H9 (cell line): ENCODE results near the gene UBE3A. TPM values are rescaled to one million over a fixed set of nuclear protein-coding genes. Genes with fewer than 3 reads are reported as not detected.
A peak's percentile ranks its signal among the peaks of the same experiment; 100 is the strongest.

Experiments used
- DNase-seq: peaks from one replicate; pipeline ENCODE4 v3.0.0-alpha.2; 2017
- H2AFZ ChIP-seq: one replicate; pipeline ENCODE4 v1.6.1; 2013; ENCODE audit warnings: mild to moderate bottlenecking, low read length, control low read depth, moderate library complexity
- H2AK5ac ChIP-seq: 2 replicates; pipeline ENCODE4 v1.6.1; 2013; ENCODE audit warnings: low read length, control low read depth, mixed read lengths; ENCODE audit not compliant: insufficient read length
- H2BK120ac ChIP-seq: one replicate; pipeline ENCODE4 v1.6.1; 2013; ENCODE audit warnings: low read depth, mild to moderate bottlenecking, low read length, control low read depth, inconsistent platforms; ENCODE audit not compliant: poor library complexity, severe bottlenecking
- H2BK12ac ChIP-seq: 2 replicates; pipeline ENCODE4 v1.6.1; 2013; ENCODE audit warnings: low read length, control low read depth, mixed read lengths, low read depth; ENCODE audit not compliant: insufficient read length
- H2BK15ac ChIP-seq: 2 replicates; pipeline ENCODE4 v1.6.1; 2013; ENCODE audit warnings: low read depth, low read length, control low read depth
- H2BK20ac ChIP-seq: one replicate; pipeline ENCODE4 v1.6.1; 2013; ENCODE audit warnings: low read depth, mild to moderate bottlenecking, low read length, control low read depth, inconsistent platforms; ENCODE audit not compliant: poor library complexity, severe bottlenecking
- H2BK5ac ChIP-seq: 2 replicates; pipeline ENCODE4 v1.6.1; 2013; ENCODE audit warnings: low read length, control low read depth, mixed read lengths; ENCODE audit not compliant: insufficient read length
- H3K14ac ChIP-seq: 2 replicates; pipeline ENCODE4 v1.6.1; 2013; ENCODE audit warnings: low read length, control low read depth; ENCODE audit not compliant: insufficient read depth
- H3K18ac ChIP-seq: 2 replicates; pipeline ENCODE4 v1.6.1; 2013; ENCODE audit warnings: low read depth, mild to moderate bottlenecking, mixed read lengths, low read length, control low read depth; ENCODE audit not compliant: insufficient read length
- H3K23ac ChIP-seq: 2 replicates; pipeline ENCODE4 v1.6.1; 2013; ENCODE audit warnings: low read length, control low read depth, mixed read lengths, low read depth; ENCODE audit not compliant: insufficient read length
- H3K23me2 ChIP-seq: 2 replicates; pipeline ENCODE4 v1.6.1; 2013; ENCODE audit warnings: low read depth, mild to moderate bottlenecking, mixed read lengths, low read length, control low read depth; ENCODE audit not compliant: insufficient read length, poor library complexity, severe bottlenecking
- H3K27ac ChIP-seq: 2 replicates; pipeline ENCODE4 v1.5.1; 2013; ENCODE audit warnings: low read length, control low read depth, mixed read lengths, low read depth; ENCODE audit not compliant: insufficient read length
- H3K27me3 ChIP-seq: 2 replicates; pipeline ENCODE4 v1.6.1; 2013; ENCODE audit warnings: low read length, control low read depth, inconsistent platforms; ENCODE audit not compliant: insufficient read depth
- H3K4ac ChIP-seq: 2 replicates; pipeline ENCODE4 v1.6.1; 2013; ENCODE audit warnings: low read depth, mild to moderate bottlenecking, control low read depth, inconsistent platforms, low read length, moderate library complexity
- H3K4me1 ChIP-seq: 2 replicates; pipeline ENCODE4 v1.6.1; 2013; ENCODE audit warnings: low read length, control low read depth, inconsistent platforms; ENCODE audit not compliant: insufficient read depth
- H3K4me2 ChIP-seq: 2 replicates; pipeline ENCODE4 v1.6.1; 2013; ENCODE audit warnings: low read length, control low read depth, mixed read lengths; ENCODE audit not compliant: insufficient read length, insufficient read depth
- H3K56ac ChIP-seq: 2 replicates; pipeline ENCODE4 v1.6.1; 2013; ENCODE audit warnings: low read depth, mild to moderate bottlenecking, mixed read lengths, low read length, control low read depth; ENCODE audit not compliant: insufficient read length
- H3K79me1 ChIP-seq: 2 replicates; pipeline ENCODE4 v1.6.1; 2013; ENCODE audit warnings: low read depth, mild to moderate bottlenecking, moderate library complexity, low read length, control low read depth, inconsistent platforms; ENCODE audit not compliant: insufficient read depth, poor library complexity, severe bottlenecking
- H3K79me2 ChIP-seq: 2 replicates; pipeline ENCODE4 v1.6.1; 2013; ENCODE audit warnings: low read length, control low read depth, inconsistent platforms; ENCODE audit not compliant: insufficient read depth
- H3K9ac ChIP-seq: 2 replicates; pipeline ENCODE4 v1.6.1; 2013; ENCODE audit warnings: low read length, control low read depth, mixed read lengths; ENCODE audit not compliant: insufficient read length; ENCODE audit errors: extremely low read depth
- H3K9me3 ChIP-seq: one replicate; pipeline ENCODE4 v1.6.1; 2013; ENCODE audit warnings: low read depth, low read length, inconsistent platforms; ENCODE audit not compliant: control insufficient read depth
- H3T11ph ChIP-seq: one replicate; pipeline ENCODE4 v1.6.1; 2013; ENCODE audit warnings: mild to moderate bottlenecking, low read length, control low read depth, inconsistent platforms
- H4K20me1 ChIP-seq: one replicate; pipeline ENCODE4 v1.6.1; 2013; ENCODE audit not compliant: control insufficient read depth, insufficient read length, insufficient read depth
- H4K5ac ChIP-seq: 2 replicates; pipeline ENCODE4 v1.6.1; 2013; ENCODE audit warnings: low read depth, mild to moderate bottlenecking, mixed read lengths, low read length, control low read depth; ENCODE audit not compliant: insufficient read length
- H4K8ac ChIP-seq: replicated peaks from 2 replicates; pipeline ENCODE4 v1.6.1; 2013; ENCODE audit warnings: low read length, control low read depth, mixed read lengths, low read depth; ENCODE audit not compliant: insufficient read length
- H4K91ac ChIP-seq: 2 replicates; pipeline ENCODE4 v1.6.1; 2013; ENCODE audit warnings: low read depth, mild to moderate bottlenecking, moderate library complexity, mixed read lengths, low read length, control low read depth; ENCODE audit not compliant: insufficient read length
- H3K27ac Mint-ChIP-seq, 3 experiments: 2 replicates in 2 of 3; 3 replicates in 1 of 3; pipeline ENCODE4 v1.8.0; 2020 to 2021; ENCODE audit warnings: mixed read lengths in 3 of 3, mild to moderate bottlenecking in 1 of 3, moderate library complexity in 1 of 3
- H3K27me3 Mint-ChIP-seq: 2 replicates; pipeline ENCODE4 v1.8.0; 2021; ENCODE audit warnings: low read depth, mild to moderate bottlenecking, moderate library complexity, mixed read lengths
- H3K36me3 Mint-ChIP-seq, 3 experiments: 2 replicates in 2 of 3; 3 replicates in 1 of 3; pipeline ENCODE4 v1.8.0; 2020 to 2021; ENCODE audit warnings: low read depth in 3 of 3, mixed read lengths in 3 of 3; ENCODE audit not compliant: insufficient read depth in 1 of 3
- H3K4me1 Mint-ChIP-seq, 2 experiments: 2 replicates each; pipeline ENCODE4 v1.8.0; 2020; ENCODE audit warnings: mixed read lengths in 2 of 2
- H3K4me3 Mint-ChIP-seq, 2 experiments: 2 replicates in 1 of 2; 3 replicates in 1 of 2; pipeline ENCODE4 v1.8.0; 2020 to 2021; ENCODE audit warnings: mild to moderate bottlenecking in 2 of 2, mixed read lengths in 2 of 2, moderate library complexity in 1 of 2
- H3K9me3 Mint-ChIP-seq, 2 experiments: 2 replicates in 1 of 2; 3 replicates in 1 of 2; pipeline ENCODE4 v1.8.0; 2020; ENCODE audit warnings: mild to moderate bottlenecking in 2 of 2, mixed read lengths in 2 of 2, moderate library complexity in 1 of 2
- CTCF ChIP-seq: fragments of 200-600 bp; sonication (generic); conservative IDR thresholded peaks from 3 replicates; pipeline ENCODE4 v1.8.0; 2021; ENCODE audit warnings: antibody characterized with exemption, mild to moderate bottlenecking
- WGBS: extraction: QIAGEN DNeasy Blood & Tissue Kit; methylation state at CpG from one replicate; pipeline ENCODE4 v1.1.7; 2013; ENCODE audit warnings: missing lambda C conversion rate, low lambda C conversion rate, mixed read lengths; ENCODE audit not compliant: insufficient read length; ENCODE audit errors: extremely low coverage; 5-methylcytosine and 5-hydroxymethylcytosine counted together
- total RNA-seq: library from RNA; stranded (reverse); gene quantifications from 2 replicates; pipeline ENCODE4 v1.2.1, GENCODE V29; 2021

The UBE3A gene
- total RNA-seq, 1 experiment from 2014 or later: 108 TPM

GRCh38 chr15:25477816-25478215, 39.0 kb upstream of the UBE3A start:
- Histone ChIP-seq H3K27me3 (no peaks in the 10 kb centered on the region), H3K4ac (no peak overlapping the region), H3K9ac (no peak overlapping the region), H3T11ph (no peak overlapping the region), H2AK5ac (no peak overlapping the region), H3K79me2 (no peaks in the 10 kb centered on the region), H4K5ac (no peak overlapping the region), H3K79me1 (no peaks in the 10 kb centered on the region), H2BK15ac (no peak overlapping the region), H3K9me3 (no peaks in the 10 kb centered on the region), H2AFZ (no peak overlapping the region), H2BK20ac (no peak overlapping the region), H3K4me1 (no peaks in the 10 kb centered on the region; the same call in 1 of the 2 replicates), H3K4me2 (no peak overlapping the region), H3K56ac (no peak overlapping the region), H4K20me1 (no peaks in the 10 kb centered on the region), H3K23ac (no peak overlapping the region), H2BK12ac (no peak overlapping the region), H2BK5ac (no peak overlapping the region), H3K23me2 (no peaks in the 10 kb centered on the region), H3K27ac (no peak overlapping the region), H2BK120ac (no peak overlapping the region), H3K18ac (no peak overlapping the region), H3K14ac (no peak overlapping the region), H4K8ac (no peak overlapping the region), H4K91ac (no peak overlapping the region)
- Mint-ChIP-seq H3K27me3 (peaks cover 7% of the 10 kb centered on the region), H3K36me3 (no peaks in the 10 kb centered on the region; a peak in 1 of 7 replicates), H3K9me3 (no peaks in the 10 kb centered on the region), H3K4me3 (no peak overlapping the region), H3K27ac (peak overlapping the region in 1 of 3 experiments; percentile 15; a peak in 2 of 7 replicates), H3K4me1 (peaks cover 25% of the 10 kb centered on the region in 2 experiments)
- DNase-seq: no peak
- no peak for TF ChIP-seq CTCF
- no CpG with 5 or more reads among the region's 5 CpGs for WGBS
